CD4-positive, alpha-beta T cell treated with Interleukin-6 at 100 ng/mL for 8 hours (primary cell): Measurements from ENCODE around the gene ARHGAP24.
"Not testable (repeated sequence)": the region's sequence is repeated elsewhere in the genome, so short reads cannot be mapped to it uniquely, and the experiment has no call there.

Source experiments
- DNase-seq: peaks from one replicate; pipeline ENCODE4 v3.0.0-alpha.2; 2020; ENCODE audit warnings: mixed read lengths, low spot score

The ARHGAP24 gene

DNA sequence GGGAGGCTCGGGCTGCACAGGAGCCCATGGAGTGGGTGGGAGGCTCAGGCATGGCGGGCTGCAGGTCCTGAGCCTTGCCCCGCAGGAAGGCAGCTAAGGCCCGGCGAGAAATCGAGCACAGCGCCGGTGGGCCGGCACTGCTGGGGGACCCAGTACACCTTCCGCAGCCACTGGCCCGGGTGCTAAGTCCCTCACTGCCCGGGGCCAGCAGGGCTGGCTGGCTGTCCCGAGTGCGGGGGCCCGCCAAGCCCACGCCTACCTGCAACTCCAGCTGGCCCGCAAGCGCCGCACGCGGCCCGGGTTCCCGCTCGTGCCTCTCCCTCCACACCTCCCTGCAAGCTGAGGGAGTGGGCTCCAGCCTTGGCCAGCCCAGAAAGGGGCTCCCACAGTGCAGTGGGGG lies 546.7 kb downstream of the ARHGAP24 start:
- DNase-seq, result not testable (repeated sequence)

DNA sequence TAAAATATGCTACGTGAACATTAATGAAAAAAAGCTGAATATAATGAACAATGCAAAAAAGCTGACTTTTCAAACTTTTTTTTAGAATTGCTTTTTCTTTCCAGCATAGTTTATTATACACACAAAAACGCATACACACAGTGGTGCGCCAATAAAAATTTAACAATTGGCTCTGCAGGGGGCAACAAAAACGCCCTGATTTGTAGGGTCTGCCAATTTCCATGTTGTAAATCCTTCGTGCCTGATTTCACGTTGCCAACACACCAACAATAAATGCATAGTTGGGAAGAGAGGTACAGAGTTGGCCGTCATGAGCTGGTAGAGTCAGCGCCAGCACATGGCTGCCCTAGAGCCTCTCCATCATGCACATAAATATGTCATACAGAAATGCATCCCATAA lies 551.8 kb downstream of the ARHGAP24 start:
- DNase-seq, result no peak

DNA sequence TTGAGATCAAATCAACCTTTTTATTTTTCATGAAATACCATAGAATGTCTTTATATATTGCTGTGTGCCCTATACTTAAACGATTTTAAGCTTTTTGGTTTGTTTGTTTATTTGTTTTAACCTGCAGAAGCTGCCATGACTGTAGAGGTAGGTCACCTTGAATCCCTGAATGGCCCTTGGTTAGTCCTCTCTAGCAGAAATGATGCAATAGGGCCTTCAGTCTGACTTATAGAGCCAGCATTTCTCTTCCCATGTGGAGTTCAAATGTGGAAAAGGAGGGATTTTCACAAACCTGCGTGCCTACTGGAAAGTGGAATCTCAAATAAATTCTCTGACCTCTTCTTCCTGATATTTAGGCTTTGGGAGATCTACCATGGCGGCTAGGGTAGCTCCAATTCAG lies 557.0 kb downstream of the ARHGAP24 start:
- DNase-seq, result no peak

DNA sequence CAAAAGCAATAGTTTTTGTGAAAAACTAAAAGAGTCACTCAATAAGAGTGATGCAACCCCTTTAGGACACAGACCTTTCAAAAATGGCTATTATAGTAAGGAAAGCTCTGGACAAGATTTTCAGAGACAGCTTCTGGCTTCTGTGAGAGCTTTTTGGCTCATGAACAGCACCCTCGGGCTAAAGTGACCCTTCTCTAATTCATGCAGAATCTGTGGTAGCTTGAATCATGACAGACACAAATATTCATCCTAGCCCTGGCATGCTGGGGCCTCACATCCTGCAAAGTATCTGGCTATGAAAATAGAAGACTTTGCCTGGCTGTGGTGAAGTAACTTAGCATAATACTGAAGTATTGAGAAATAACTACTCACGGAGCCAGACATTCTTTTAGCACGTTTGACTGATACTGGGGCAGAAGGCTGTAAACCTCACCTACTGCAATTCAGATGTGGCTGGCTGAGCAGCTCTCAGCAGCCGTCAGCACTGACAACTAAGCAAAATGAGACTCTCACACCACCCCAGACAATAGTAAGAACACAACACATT lies 557.6 kb downstream of the ARHGAP24 start:
- DNase-seq, result no peak

DNA sequence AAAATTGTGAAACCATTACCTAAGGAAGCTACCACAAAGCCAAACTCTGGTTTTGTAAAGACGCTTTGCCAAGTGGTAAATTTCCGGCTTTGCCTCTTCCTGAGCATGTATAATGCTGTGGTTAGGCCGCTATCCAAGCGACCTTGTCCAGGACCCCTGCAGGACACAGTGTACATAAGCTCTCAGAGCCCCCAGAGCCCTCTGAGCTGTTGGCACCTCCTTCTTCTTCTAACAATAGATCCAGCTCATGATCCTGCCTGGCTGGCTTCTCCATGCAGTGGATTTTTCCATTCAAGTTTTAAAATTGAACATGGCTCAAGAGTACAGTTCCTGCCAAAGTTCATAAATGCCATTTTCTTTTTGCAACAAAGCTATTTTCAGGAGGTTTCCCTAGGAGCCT lies 558.2 kb downstream of the ARHGAP24 start:
- DNase-seq, result no peak

DNA sequence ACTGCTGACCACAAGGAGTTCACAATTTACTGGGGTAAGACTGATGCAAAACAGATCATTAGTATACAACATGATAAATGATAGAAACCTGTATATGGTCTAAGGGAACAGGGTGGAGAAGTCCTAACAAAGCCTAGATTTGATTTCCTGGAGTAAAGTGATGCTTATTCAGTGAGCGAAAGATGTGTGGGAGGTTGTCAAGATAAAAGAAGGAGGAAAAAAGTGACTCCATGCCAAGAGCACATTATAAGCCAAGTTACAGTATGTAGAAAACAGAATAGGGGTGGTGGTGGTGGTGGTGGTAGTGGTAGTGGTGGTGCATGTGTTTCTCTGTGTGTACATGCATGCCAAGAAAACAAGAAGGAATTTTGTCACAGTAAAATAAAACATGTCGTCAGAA lies 559.7 kb downstream of the ARHGAP24 start:
- DNase-seq, result no peak

DNA sequence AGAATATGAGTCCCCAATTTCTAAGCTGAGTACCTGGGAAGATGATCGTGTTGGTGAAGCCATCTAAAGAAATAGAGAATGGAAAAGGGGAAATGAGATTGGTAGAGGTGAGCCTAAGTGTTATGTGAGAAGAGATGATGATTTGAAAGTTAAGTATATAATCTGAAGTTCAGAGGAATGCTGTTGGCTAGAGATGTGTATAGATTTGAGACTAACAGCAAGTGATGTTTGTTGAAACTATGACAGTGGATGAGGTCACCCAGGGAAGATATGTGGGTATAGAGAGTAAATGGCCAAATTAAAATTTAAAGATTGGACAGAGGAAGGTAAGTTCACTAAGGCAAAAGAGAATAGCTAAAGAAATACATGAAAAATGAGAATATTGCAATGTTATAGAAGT lies 560.7 kb downstream of the ARHGAP24 start:
- DNase-seq, result no peak

DNA sequence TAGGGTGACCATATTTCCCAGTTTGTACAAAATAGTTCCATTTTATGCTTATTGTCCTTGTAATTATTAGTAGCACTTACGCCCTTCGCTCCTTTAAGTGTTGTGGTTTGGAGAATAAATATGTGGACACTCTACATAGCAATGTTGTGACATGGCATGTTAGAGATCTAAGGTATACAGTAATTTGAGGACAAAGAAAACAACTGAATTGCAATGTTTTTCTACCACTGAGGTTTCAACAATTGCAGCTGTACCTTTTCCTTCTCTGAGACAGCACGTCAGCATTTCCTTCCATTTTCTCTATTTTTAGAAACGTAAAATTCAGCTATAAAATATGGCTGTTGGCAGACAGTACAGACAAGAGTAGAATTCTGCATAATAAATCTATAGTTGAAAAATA lies 561.8 kb downstream of the ARHGAP24 start:
- no peak for DNase-seq

DNA sequence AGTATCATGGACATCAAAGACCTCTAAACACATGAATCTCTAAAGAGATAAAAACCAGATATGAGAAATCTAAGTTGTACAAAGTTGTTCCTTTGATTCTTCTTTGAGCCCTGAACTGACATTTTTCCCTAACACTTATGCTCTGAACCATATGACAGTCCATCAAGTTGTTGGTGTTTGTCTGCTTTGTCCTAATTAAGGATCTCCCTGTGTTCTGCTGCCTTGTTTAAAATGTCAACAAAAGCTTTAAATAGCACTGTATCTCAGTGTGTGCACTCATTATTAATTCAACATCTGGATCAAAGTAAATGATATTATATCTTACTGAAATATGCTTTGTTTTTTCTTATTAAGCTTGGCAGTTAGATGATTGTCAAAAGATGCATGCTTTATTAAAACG lies 563.1 kb downstream of the ARHGAP24 start:
- no peak for DNase-seq

DNA sequence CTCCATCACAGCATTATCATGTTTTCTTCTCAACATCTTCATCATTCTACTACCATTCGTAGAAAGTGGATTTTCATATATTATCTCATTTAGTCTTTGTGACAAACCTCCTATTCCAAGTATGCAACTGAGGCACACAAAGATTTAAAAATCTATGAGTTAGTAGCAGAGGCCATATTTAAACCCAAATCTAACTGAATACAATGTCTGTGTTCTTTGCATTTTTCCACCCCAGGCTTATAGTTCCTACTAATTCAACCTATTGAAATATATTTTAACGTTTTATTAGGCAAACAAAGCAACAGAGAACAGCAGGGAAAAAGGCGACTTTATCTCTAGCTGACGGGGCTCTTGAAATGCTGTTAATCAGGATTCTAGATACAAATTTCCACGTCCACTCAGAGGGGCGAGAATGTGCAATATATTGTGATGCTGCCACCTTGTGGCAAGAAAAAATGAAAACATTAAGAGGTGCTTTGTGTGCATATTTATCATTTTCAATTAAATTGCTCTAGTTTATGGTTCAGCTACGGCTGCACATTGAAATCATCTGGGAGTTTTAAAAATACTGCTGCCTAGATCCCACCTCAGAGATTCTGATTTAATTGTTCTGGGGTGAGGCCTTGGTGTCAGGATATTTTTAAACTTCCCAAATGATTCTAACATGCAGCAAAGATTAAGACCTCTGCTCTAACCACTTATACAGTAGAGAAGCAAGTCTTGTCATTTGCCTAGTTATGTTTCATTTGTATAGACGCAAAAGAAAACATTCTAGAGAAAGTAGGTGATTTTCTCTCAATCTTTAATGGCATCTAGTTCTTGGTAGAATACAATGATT lies 569.0 kb downstream of the ARHGAP24 start:
- DNase-seq, result no peak

DNA sequence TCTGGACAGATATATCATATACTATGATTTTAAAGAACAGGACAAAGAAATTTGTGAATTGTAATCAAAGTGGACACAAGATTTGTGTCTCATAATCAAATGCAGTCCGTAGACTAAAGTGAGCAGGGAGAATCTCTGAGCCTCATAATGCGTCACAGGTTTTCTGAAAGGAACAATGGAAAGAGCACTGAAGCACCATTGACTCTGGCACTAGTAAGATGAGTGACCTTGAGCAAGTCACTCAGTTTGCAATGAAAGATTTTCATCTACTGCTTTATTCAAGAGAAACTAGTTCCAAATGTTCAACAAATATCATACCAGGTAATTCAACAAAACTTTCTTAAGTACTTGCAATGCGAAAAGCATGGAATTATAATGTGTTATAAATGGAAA lies 569.6 kb downstream of the ARHGAP24 start:
- DNase-seq, result no peak

DNA sequence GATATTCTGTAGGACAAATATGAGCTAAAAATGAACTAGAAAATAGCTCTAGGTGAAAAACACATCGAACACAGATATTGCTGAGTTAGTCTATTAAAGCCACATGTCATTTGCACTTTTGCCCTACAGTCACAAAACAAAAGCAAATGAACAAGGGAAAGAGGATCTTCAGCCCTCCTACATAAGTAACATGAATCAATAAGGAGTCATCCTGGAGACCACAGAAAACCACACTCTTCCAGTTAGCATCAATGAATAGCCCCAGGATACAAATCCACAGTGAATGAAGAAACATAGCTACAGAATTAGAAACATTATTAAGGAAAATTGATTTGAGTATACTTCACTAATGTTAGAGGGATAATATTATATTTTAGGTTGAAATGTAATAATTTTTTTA lies 573.5 kb downstream of the ARHGAP24 start:
- DNase-seq, result no peak

DNA sequence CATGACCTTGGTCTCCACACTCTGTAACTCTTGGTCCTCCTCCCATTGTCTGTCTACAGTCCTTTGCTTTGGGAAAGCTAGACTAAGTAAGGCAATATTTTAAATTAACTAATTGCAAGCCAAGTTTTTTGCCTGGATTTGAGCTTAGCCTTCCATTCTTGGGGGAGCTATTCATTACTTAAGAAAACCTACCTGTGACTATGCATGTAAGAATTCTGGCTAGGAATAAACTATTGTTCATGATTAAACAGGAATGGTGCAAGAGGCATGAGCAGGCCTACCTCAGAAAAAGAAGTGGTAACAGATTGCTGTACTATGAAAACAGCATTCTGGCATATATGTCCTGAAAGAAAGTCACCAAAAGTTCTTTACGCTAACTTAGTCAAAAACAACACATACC lies 575.5 kb downstream of the ARHGAP24 start:
- no peak for DNase-seq
